ENCODE results near the gene CFHR4. TPM values are rescaled to one million over a fixed set of nuclear protein-coding genes. Genes with fewer than 3 reads are reported as not detected.
"Not testable (repeated sequence)": the region's sequence is repeated elsewhere in the genome, so short reads cannot be mapped to it uniquely, and the experiment has no call there.

Gene CFHR4
- total RNA-seq, 1 donor from 2014 or later = not detected

GRCh38 chr1:196933531-196934189 is 45.8 kb downstream of the CFHR4 start:
- Mint-ChIP-seq H3K9me3 (ENCODE audit: unreplicated experiment) (no peaks in the 10 kb centered on the region), H3K27me3 (ENCODE audit: unreplicated experiment) (no peaks in the 10 kb centered on the region), H3K36me3 (ENCODE audit: unreplicated experiment) (no peaks in the 10 kb centered on the region), H3K4me1 (ENCODE audit: unreplicated experiment) (no peaks in the 10 kb centered on the region), H3K27ac (ENCODE audit: unreplicated experiment) (no peak overlapping the region), H3K4me3 (ENCODE audit: unreplicated experiment) (no peak overlapping the region)
- DNase-seq (ENCODE audit: extremely low spot score, unreplicated experiment) = no peak
- TF ChIP-seq CTCF (IDR thresholded peaks at IDR 0.05) = no peak

- H3K4me3 Mint-ChIP-seq (ENCODE audit: unreplicated experiment); H3K4me1 Mint-ChIP-seq (ENCODE audit: unreplicated experiment); H3K27ac Mint-ChIP-seq (ENCODE audit: unreplicated experiment); H3K27me3 Mint-ChIP-seq (ENCODE audit: unreplicated experiment); DNase-seq (ENCODE audit: extremely low spot score, unreplicated experiment); H3K36me3 Mint-ChIP-seq (ENCODE audit: unreplicated experiment); H3K9me3 Mint-ChIP-seq (ENCODE audit: unreplicated experiment): not testable (repeated sequence)
These were observed 53.6 kb downstream of the CFHR4 start for GRCh38 chr1:196941474-196941873.

GRCh38 chr1:196943568-196943967 is 55.7 kb downstream of the CFHR4 start, which contains the start of gene CFHR2:
TSS of gene CFHR2 (plus strand) at chr1:196943738. CDS start at chr1:196943881, 143 bp downstream.
- not testable (repeated sequence) for H3K9me3 Mint-ChIP-seq (ENCODE audit: unreplicated experiment); H3K27ac Mint-ChIP-seq (ENCODE audit: unreplicated experiment); H3K4me1 Mint-ChIP-seq (ENCODE audit: unreplicated experiment); DNase-seq (ENCODE audit: extremely low spot score, unreplicated experiment); H3K36me3 Mint-ChIP-seq (ENCODE audit: unreplicated experiment); H3K27me3 Mint-ChIP-seq (ENCODE audit: unreplicated experiment); H3K4me3 Mint-ChIP-seq (ENCODE audit: unreplicated experiment)

GRCh38 chr1:196951711-196952394 is 64.0 kb downstream of the CFHR4 start:
- Mint-ChIP-seq H3K4me3 (ENCODE audit: unreplicated experiment) (no peak overlapping the region), H3K9me3 (ENCODE audit: unreplicated experiment) (no peaks in the 10 kb centered on the region)
- DNase-seq (ENCODE audit: extremely low spot score, unreplicated experiment) = no peak

GRCh38 chr1:196954778-196955177 is 66.9 kb downstream of the CFHR4 start:
- H3K27me3 Mint-ChIP-seq (ENCODE audit: unreplicated experiment) = peaks cover 13% of the 10 kb centered on the region
- H3K9me3 Mint-ChIP-seq (ENCODE audit: unreplicated experiment) = no peaks in the 10 kb centered on the region
- no peaks in the 10 kb centered on the region for H3K4me1 Mint-ChIP-seq (ENCODE audit: unreplicated experiment)

More at GRCh38 chr1:196951711-196952394, 64.0 kb downstream of the CFHR4 start:
- no peak for TF ChIP-seq CTCF (IDR thresholded peaks at IDR 0.05)
- no peaks in the 10 kb centered on the region for H3K36me3 Mint-ChIP-seq (ENCODE audit: unreplicated experiment)
- no peaks in the 10 kb centered on the region for H3K4me1 Mint-ChIP-seq (ENCODE audit: unreplicated experiment)
- peaks cover 19% of the 10 kb centered on the region for H3K27me3 Mint-ChIP-seq (ENCODE audit: unreplicated experiment)
- no peak overlapping the region for H3K27ac Mint-ChIP-seq (ENCODE audit: unreplicated experiment)

More at GRCh38 chr1:196954778-196955177, 66.9 kb downstream of the CFHR4 start:
- Mint-ChIP-seq H3K27ac (ENCODE audit: unreplicated experiment) (no peak overlapping the region), H3K36me3 (ENCODE audit: unreplicated experiment) (no peaks in the 10 kb centered on the region), H3K4me3 (ENCODE audit: unreplicated experiment) (no peak overlapping the region)
- no peak for TF ChIP-seq CTCF (IDR thresholded peaks at IDR 0.05)
- DNase-seq (ENCODE audit: extremely low spot score, unreplicated experiment) = no peak
